Tibial nerve (tissue), 4 donors: Measurements from ENCODE around the gene TMEM258. TPM values are rescaled to one million over a fixed set of nuclear protein-coding genes. Genes with fewer than 3 reads are reported as not detected.

Experiments
- DNase-seq, 2 donors: peaks; one replicate each; pipeline ENCODE4 v3.0.0-alpha.2; 2019; ENCODE audit warnings: low spot score in 2 of 2
- H3K27ac ChIP-seq, 4 donors: fragments of 200-600 bp; sonication (generic) in 3 of 4; one replicate each; pipeline ENCODE4 v1.5.1; 2017 to 2019; ENCODE audit warnings: mild to moderate bottlenecking in 1 of 4
- H3K27me3 ChIP-seq, 2 donors: fragments of 200-600 bp; sonication (generic) in 1 of 2; one replicate each; pipeline versions ENCODE4 v1.5.1 to v1.6.0; 2017 to 2019
- H3K36me3 ChIP-seq, 3 donors: fragments of 200-600 bp; sonication (generic); one replicate each; pipeline ENCODE4 v1.5.1; 2018 to 2019
- H3K4me1 ChIP-seq, 4 donors: fragments of 200-600 bp; sonication (generic) in 3 of 4; one replicate each; pipeline ENCODE4 v1.5.1; 2017 to 2019
- H3K4me3 ChIP-seq, 4 donors: fragments of 200-600 bp; sonication (generic) in 3 of 4; one replicate each; pipeline ENCODE4 v1.5.1; 2017 to 2019; ENCODE audit warnings: mild to moderate bottlenecking in 1 of 4, moderate library complexity in 1 of 4
- H3K9me3 ChIP-seq, 4 donors: fragments of 200-600 bp; sonication (generic) in 3 of 4; one replicate each; pipeline ENCODE4 v1.5.1; 2017 to 2019
- EP300 ChIP-seq, 2 donors: sonication (generic); formaldehyde crosslinking; IDR thresholded peaks; one replicate each; pipeline ENCODE4 v1.6.1; 2017; ENCODE audit warnings: antibody characterized with exemption in 2 of 2, mild to moderate bottlenecking in 1 of 2
- POLR2A ChIP-seq, 2 donors: fragments of 450-650 bp; IDR thresholded peaks; one replicate each; pipeline ENCODE4 v1.6.1; 2017; ENCODE audit warnings: antibody characterized with exemption in 2 of 2, mild to moderate bottlenecking in 2 of 2, moderate library complexity in 2 of 2
- WGBS, 2 donors: methylation state at CpG; one replicate each; pipeline ENCODE4 v1.1.5; 2018; 5-methylcytosine and 5-hydroxymethylcytosine counted together
- total RNA-seq, 4 donors: library from RNA; depleted of rRNA; stranded (reverse); fragments of >200 nt; gene quantifications; one replicate each; pipeline ENCODE4 v1.1.0, GENCODE V29; 2016
- TF ChIP-seq, protein P1 (sequence below), 5 experiments: fragments of 200-600 bp in 3 of 5; fragments of 450-650 bp in 2 of 5; sonication (generic) in 3 of 5; IDR thresholded peaks; one replicate each; pipeline ENCODE4 v1.5.1; 2016 to 2019; ENCODE audit warnings: antibody characterized with exemption in 5 of 5, mild to moderate bottlenecking in 3 of 5, moderate library complexity in 2 of 5

The TMEM258 gene
- total RNA-seq, 4 donors from 2014 or later = 21.9 to 56.7 (median 45.2) TPM

DNA sequence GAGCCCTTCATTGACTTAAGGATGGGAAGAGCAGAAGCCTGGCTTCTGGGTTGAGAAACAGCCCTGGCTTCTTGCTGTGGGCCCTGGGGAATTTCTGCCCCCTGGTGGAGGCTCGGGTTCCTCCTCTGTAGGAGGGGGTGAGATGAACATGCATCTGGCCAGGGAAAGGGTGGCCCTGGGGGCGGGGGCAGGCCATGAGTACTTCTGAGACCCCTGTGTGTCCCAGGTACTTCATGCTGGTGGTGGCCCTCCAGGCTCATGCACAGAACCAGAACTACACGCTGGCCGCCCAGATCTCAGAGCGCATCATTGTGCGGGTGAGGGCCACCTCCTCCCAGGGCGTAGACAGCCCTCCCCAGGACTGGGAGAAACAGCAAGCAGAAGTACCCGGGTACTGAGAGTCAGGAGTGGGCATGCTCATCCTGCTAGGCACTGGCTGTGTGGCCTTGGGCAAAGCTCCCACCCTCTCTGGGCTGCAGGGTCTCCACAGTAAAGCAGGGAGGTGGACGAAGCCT lies 15.8 kb downstream of the TMEM258 start:
- TF ChIP-seq, protein P1, sequence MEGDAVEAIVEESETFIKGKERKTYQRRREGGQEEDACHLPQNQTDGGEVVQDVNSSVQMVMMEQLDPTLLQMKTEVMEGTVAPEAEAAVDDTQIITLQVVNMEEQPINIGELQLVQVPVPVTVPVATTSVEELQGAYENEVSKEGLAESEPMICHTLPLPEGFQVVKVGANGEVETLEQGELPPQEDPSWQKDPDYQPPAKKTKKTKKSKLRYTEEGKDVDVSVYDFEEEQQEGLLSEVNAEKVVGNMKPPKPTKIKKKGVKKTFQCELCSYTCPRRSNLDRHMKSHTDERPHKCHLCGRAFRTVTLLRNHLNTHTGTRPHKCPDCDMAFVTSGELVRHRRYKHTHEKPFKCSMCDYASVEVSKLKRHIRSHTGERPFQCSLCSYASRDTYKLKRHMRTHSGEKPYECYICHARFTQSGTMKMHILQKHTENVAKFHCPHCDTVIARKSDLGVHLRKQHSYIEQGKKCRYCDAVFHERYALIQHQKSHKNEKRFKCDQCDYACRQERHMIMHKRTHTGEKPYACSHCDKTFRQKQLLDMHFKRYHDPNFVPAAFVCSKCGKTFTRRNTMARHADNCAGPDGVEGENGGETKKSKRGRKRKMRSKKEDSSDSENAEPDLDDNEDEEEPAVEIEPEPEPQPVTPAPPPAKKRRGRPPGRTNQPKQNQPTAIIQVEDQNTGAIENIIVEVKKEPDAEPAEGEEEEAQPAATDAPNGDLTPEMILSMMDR (IDR thresholded peaks at IDR 0.05) = peak; percentile 45 to 65 (median 57)
- TF ChIP-seq POLR2A (IDR thresholded peaks at IDR 0.05) = no peak
- TF ChIP-seq EP300 (IDR thresholded peaks at IDR 0.05) = no peak
- Histone ChIP-seq H3K36me3 (peaks cover 0 to 32% (median 0%) of the 10 kb centered on the region in 3 donors), H3K4me1 (peaks cover 0 to 19% (median 5%) of the 10 kb centered on the region in 4 donors), H3K9me3 (no peaks in the 10 kb centered on the region), H3K4me3 (no peak overlapping the region), H3K27me3 (no peaks in the 10 kb centered on the region), H3K27ac (no peak overlapping the region)
- WGBS, 2 donors = 58 to 60% methylated on average over 7 to 8 of the region's 9 CpGs
- DNase-seq = peak in 1 of 2 donors; percentile 26

DNA sequence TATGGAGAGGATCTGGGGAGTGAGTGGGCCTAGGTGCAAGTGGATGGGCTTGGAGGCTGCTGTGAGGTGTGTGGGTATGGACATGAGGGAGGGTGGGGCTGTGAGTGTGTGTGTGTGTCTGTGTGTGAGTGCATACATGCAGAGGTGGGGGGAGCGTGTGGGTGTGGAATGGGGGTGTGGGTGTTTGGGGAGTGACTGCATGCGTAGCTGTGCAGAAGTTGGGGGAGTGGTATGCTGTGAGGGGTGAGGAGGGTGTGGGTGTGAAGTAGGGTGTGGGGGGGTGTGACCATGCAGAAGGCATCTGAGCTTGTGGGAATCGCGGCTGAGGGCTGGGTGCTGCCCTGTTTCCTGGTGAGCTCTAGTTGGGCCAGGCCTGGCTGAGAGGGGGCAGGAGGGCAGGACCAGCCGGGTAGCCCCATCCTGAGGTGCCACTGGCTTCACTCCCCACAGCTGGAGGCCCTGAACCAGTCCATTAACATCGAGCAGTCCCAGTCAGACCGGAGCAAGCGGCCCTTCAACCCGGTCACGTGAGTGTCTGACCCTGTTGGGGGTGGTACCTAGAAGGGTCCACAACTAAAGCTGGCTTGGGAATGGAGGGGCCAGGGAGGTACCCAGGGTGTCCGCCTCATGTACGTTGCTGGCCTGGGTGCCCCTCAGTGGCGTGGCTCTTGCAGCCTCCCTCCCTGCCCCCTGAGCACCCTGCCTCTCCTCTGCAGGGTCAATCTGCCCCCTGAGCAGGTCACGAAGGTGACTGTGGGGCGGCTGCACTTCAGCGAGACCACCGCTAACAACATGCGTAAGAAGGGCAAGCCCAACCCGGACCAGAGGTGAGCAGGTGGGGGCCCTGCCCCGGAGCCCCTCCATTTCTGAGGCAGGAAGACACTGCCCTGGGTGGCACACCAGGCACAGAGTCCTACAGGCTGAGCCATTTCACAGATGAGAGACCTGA lies 16.5 kb downstream of the TMEM258 start:
- 64 to 79% methylated on average over 8 to 20 of the region's 20 CpGs for WGBS, 2 donors
- TF ChIP-seq, protein P1 (IDR thresholded peaks at IDR 0.05) = no peak
- no peak for TF ChIP-seq POLR2A (IDR thresholded peaks at IDR 0.05)
- no peak for TF ChIP-seq EP300 (IDR thresholded peaks at IDR 0.05)
- no peak for DNase-seq
- Histone ChIP-seq H3K27me3 (no peaks in the 10 kb centered on the region), H3K4me3 (no peak overlapping the region), H3K27ac (no peak overlapping the region), H3K36me3 (peaks cover 0 to 26% (median 0%) of the 10 kb centered on the region in 3 donors), H3K9me3 (no peaks in the 10 kb centered on the region), H3K4me1 (peaks cover 0 to 19% (median 5%) of the 10 kb centered on the region in 4 donors)

- Histone ChIP-seq H3K4me1 (peaks cover 0 to 19% (median 5%) of the 10 kb centered on the region in 4 donors), H3K27me3 (no peaks in the 10 kb centered on the region), H3K36me3 (peaks cover 0 to 21% (median 0%) of the 10 kb centered on the region in 3 donors), H3K9me3 (no peaks in the 10 kb centered on the region), H3K27ac (no peak overlapping the region), H3K4me3 (no peak overlapping the region)
- TF ChIP-seq EP300 (IDR thresholded peaks at IDR 0.05) (no peak), POLR2A (IDR thresholded peaks at IDR 0.05) (no peak)
- TF ChIP-seq, protein P1 (IDR thresholded peaks at IDR 0.05) = no peak
- 92 to 96% methylated on average over 6 of the region's 6 CpGs for WGBS, 2 donors
- no peak for DNase-seq
These were observed 17.3 kb downstream of the TMEM258 start for GRCh38 chr11:61775106-61775505.

DNA sequence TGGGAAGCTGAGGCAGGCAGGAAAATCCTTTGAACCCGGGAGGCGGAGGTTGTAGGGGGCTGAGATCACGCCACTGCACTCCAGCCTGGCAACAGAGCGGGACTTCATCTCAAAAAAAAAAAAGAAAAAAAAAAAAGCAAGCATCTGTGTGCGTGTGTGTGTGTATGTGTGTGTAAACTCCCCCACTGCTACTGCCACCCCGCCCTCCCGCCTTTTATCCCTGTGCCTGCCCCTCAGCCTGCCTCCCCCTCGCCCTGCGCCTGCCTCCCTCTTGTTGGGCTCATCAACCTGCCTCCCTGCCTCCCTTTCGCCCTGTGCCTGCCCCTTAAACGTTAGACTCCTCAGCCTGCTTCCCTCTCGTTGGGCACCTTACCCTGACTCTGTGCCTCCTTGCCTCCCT lies 18.0 kb downstream of the TMEM258 start:
- no peaks in the 10 kb centered on the region for H3K9me3 ChIP-seq
- H3K36me3 ChIP-seq = peaks cover 0 to 14% (median 0%) of the 10 kb centered on the region in 3 donors
- no peaks in the 10 kb centered on the region for H3K27me3 ChIP-seq
- H3K4me1 ChIP-seq = peaks cover 0 to 23% (median 5%) of the 10 kb centered on the region in 4 donors
- H3K4me3 ChIP-seq = no peak overlapping the region
- no peak for DNase-seq
- TF ChIP-seq, protein P1 (IDR thresholded peaks at IDR 0.05) = no peak
- TF ChIP-seq EP300 (IDR thresholded peaks at IDR 0.05) (no peak), POLR2A (IDR thresholded peaks at IDR 0.05) (no peak)
- no peak overlapping the region for H3K27ac ChIP-seq
- WGBS, 2 donors = 82 to 83% methylated on average over 12 of the region's 12 CpGs

DNA sequence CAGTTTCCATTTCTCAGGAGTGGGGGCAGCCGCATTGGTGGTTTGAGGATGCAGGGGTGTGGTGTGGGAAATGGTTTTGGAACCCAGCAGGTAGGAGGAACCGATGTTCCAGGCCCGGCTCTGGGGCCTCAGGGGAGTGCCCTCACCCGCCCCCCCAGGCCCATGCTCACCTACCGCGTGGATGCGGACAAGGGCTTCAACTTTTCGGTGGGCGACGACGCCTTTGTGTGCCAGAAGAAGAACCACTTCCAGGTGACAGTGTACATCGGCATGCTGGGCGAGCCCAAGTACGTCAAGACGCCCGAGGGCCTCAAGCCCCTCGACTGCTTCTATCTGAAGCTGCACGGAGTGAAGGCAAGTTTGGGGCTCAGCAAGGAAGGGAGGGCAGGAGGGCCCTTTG lies 18.6 kb downstream of the TMEM258 start:
- H3K27me3 ChIP-seq = no peaks in the 10 kb centered on the region
- H3K4me3 ChIP-seq = no peak overlapping the region
- 83 to 92% methylated on average over 18 of the region's 18 CpGs for WGBS, 2 donors
- TF ChIP-seq, protein P1 (IDR thresholded peaks at IDR 0.05) = no peak
- no peak for TF ChIP-seq EP300 (IDR thresholded peaks at IDR 0.05)
- no peak for TF ChIP-seq POLR2A (IDR thresholded peaks at IDR 0.05)
- H3K4me1 ChIP-seq = peaks cover 0 to 27% (median 5%) of the 10 kb centered on the region in 4 donors
- no peak for DNase-seq
- peaks cover 0 to 8% (median 0%) of the 10 kb centered on the region in 3 donors for H3K36me3 ChIP-seq
- H3K9me3 ChIP-seq = no peaks in the 10 kb centered on the region
- H3K27ac ChIP-seq = no peak overlapping the region
